ENCODE results near the gene KANSL1.

The KANSL1 gene

DNA sequence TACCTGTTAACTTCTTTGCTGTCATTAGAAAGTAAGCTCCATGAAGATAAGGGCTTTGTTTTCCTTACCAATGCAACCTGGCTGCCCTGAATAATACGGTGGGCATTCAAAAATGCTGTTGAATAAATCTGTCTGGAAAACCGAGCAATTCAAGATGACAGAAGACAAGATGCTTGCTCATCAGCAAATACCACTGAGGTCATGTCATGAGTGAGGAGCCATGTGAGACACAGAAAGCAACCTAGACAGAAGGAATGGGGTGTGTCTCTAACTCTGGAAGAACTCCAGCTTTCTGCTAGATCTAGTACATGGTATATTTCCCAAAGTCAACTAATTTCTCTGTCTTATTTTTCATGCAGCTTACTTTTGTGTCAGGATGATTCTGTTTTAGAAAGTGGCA lies 130.0 kb downstream of the KANSL1 start:
- no peak for DNase-seq

DNA sequence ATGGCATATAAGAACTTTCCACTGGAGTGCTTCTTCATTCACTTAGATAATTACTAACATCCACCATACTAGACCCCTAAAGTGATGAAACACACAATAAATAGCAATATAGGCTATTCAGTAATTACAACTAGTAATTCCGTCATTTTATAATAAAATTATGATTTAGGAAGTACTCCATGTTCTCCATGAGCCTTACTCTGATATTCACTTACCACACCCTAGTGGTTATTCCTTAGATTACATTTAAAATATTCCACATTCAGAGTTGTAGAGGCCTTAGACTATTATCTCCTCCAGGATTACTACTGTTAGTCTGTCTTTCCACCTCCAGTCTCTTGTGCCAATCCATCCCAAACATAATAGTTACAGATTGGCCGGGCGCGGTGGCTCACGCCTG lies 131.8 kb downstream of the KANSL1 start:
- no peak for DNase-seq

DNA sequence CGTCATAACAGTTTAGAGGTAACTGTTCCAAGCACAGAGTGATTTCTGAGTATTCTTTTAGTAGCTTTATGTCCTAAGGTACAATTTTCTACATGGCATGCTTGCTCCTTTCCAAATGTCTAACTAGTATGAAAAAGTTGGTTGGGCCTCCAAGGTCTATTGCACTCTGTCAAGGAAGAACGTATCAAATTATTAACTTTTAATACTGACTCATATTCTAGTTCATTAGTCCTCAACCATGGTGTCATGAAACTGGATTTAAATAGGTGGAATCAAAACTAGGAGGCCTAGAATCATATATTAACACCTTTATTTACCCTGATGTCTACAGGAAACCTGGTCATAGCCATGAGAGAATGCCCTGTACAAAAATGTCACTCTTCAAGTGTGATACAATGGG lies 132.8 kb downstream of the KANSL1 start:
- no peak for DNase-seq

DNA sequence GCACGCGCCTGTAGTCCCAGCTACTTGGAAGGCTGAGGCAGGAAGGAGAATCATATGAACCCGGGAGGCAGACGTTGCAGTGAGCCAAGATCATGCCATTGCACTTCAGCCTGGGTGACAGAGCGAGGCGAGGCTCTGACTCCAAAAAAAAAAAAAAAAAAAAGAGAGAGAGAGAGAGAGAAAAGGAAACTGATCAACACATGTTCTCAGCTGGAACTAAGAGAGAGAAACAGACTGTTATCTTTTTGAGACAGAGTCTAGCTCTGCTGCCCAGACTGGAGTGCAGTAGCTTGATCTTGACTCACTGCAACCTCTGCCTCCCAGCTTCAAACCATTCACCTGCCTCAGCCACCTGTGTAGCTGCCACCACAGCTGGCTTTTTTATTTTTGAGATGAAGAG lies 133.7 kb downstream of the KANSL1 start:
- DNase-seq, result no peak

DNA sequence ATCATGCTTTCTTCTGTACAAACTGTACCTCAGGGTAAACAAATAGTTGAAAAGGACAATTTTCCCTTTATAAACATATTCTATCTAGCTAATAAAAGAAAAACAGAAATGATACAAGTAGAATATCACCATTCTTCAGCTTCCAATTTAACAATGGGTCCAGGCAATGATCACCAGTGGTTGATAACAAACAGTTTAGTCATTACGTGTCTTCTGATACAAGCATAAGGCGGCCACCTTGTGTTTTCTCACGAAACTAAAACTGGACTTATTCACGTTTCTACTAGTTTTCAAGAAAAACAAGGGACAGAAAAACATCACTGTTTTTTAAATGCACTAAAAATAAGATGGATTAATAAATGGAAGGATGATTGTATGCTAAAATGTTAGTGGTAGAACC lies 135.9 kb downstream of the KANSL1 start:
- DNase-seq, result no peak

DNA sequence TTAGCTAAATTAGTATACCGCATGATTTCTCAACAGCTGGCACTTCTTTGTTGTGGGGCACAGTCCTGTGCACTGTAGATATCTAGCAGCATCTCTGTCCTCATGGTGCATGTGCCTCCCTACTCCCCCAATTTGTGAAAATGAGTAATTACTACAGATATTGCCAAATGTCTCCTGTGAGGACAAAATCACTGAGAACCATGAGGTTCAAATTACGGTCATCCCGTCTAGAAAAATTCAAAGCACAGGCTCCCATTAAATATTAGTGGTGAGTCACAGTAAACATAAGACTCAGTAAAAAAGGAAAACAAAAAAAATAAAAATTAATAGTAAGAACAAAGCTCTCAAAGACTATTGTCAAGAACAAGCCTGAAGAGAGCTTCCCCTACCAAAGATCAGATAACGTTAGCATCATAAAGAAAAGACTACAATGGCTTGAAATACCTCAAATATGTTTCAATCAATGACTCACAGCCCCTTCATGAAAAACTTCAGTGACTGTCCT lies 136.4 kb downstream of the KANSL1 start:
- DNase-seq, result no peak

DNA sequence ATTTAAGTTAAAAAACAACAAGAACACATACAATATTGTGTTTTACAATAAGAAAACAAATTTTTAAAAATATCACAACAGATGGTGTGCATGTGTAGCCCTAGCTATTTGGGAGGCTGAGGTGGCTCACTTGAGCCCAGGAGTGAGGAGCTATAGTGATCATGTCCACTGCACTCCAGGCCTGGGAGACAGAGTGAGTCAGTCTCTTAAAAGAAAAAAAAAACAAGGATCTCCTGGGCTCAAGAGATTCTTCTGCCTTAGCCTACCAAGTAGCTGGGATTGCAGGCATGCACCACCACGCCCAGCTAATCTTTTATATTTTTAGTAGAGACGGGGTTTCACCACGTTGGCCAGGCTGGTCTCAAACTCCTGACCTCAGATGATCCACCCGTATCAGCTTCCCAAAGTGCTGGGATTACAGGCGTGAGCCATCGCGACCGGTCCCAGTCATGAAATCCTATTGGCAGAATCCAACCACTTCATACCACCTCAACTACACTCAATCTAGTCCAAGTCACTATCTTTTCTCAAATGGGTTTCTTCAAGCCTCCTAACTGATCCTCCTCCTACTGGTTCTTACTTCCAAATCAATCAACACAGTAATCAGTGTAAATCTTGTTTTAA lies 139.2 kb downstream of the KANSL1 start:
- DNase-seq, result no peak

DNA sequence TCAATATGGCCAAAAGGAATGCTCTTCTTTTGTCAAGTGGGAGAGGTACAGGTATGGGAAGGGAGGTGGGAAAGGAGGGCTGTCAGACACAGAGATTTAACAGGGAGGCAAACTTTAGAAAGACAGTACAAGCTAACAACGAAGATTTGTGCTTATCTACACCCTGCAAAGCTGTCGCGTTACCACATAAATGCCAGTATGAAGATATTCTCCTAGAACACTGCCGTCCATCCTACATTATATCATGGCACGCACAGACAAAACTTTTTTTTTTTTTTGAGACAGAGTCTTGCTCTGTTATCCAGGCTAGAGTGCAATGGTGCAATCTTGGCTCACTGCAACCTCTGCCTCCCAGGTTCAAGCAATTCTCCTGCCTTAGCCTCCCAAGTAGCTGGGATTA lies 143.6 kb downstream of the KANSL1 start:
- no peak for DNase-seq

DNA sequence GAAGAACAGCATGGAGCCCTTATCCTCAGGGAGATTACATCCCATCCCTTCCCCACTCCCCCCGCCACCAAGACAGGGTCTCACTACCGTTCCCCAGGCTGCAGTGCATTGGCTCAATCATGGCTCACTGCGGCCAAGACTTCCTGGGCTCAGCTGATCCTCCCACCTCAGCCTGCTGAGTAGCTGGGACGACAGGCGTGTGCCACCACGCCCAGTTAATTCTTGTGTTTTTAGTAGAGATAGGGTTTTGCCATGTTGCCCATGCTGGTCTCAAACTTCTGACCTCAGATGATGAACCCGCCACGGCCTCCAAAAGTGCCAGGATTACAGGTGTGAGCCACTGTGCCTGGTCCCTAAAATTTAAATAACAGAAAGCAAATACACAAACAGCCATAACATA lies 145.4 kb downstream of the KANSL1 start:
- no peak for DNase-seq

DNA sequence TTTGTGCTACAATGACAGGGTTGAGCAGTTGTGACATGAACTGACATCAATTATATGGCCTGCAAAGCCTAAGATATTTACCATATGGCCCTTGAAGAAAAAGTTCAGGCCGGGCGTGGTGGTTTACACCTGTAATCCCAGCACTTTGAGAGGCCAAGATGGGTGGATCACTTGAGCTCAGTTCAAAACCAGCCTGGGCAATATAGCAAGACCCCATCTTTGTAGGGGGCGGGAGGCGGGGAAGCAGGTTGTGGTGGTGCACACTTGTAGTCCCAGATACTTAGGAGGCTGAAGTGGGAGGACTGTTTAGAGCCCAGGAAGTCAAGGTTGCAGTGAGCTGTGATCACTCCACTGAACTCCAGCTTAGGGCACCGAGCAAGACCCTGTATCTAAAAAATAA lies 145.8 kb downstream of the KANSL1 start:
- no peak for DNase-seq

DNA sequence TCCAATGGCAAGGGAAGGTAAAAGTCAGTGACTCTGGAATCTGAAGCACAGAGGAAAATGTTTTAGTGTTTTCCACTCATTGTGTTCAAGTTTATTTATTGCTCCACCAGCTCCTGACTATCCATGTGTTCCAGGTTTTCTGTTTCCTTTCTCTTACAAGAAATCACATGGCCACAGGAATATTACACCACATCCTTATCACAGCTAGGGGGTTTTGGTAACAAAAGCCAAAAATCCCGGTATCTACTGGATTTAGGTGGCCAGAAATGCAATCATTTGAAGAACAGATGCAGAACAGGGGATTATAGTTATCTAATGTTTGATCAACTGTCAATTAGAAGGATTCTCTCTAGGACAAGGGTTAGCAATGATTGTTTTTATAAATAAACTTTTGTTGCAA lies 146.3 kb downstream of the KANSL1 start:
- DNase-seq, result no peak

DNA sequence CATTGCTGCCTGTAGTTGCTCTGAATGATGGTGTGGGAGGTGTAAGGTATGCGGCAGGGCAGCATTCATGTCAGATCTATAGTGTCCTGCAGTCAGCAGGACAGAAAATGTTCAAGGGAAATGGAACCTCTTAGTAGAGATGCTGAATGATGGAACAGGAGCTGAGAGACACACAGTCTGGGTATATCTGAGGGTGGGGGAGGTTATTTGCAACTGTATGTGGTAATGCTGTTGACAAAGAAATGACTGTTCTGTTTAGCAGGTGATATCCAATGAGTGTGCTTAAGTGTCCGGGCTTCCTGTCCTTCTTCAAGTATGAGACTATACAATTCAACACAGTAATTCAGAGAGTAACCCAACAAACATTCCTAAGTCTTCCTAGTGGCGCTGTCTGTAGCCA lies 147.6 kb downstream of the KANSL1 start:
- no peak for DNase-seq

DNA sequence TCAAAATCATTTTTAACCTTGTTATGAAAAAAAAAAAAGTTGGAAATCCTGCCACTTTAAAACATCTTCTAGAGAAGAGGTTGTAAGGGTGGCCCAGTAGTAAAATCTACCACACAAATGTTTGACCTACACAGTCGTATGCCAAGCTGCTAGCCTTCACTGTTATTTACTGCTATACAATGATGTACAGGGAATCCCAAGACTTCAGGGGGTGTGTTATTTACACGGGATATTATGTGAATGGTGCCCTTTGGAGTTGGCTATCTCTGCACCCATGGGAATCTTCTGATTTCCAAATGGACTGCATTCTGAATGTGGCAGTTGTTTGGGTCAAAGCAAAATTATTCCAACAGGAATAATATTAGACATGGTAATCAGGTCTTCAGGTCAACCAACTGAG lies 148.2 kb downstream of the KANSL1 start:
- DNase-seq, result no peak

DNA sequence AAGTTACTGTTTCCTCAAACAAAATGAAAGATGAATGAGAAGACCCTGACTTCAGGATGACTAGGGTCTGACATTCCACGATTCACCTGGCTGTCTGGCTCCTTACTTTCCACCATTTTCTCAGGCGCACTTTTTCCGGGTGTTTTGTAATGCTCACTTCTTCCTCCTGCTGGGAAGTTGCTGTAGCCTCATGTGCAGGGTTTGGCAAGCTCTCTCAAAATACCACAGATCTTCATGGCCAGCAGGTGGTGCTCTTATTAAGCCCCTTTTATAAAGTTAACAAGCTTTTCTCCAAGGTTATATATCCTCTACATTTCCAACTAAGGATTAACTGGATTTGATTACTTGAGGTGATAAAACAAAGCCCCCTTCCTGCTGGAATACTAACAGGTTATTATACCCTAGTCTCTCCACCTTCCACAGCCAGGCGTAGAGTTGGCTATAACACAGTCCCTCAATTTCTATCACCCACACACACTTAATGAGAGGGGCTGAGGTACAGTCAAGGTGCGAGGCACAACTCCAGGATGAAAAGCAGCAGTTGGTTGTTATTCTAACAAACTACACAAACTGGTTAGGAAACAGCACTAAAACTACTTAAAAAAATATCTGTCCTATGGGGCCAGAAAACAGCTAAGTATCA lies 148.8 kb downstream of the KANSL1 start:
- DNase-seq, result peak; percentile 36

DNA sequence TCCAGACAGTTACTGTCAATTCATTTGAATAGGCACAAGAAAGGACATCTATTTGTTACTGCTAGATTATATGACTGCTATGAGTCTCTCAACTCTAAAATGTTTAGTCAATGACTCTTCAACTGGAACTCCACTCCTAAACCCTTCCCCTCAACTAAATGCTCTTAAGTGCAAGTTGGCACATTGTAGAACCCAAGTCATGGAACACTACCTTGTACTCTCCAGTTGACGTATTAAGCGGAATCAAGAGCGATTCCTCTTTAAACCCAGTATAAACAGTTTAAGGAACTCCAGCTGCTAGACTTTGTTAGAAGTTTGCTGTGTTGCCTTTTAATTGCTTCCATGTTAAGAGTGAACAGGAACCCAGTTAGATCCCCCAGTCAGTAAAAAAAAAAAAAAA lies 149.6 kb downstream of the KANSL1 start:
- DNase-seq, result no peak

DNA sequence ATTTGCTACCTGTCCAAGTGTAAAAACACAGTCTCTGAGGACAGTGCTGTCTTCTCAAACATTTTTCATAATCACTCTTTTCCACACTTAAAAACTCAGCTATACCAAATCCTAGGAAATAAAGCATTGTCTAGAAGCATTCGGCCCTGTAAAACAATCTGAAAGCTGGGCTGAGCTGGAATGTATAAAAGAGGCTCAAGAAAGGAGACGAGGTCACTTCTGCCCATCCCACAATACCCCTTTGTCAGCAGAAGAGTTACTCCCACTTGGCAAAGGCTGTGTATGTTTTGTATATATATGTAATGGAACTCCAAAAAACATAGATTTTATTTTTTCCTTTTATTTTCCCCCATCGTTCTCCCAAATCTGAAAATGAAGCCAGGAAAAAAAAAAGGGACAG lies 150.3 kb downstream of the KANSL1 start:
- DNase-seq, result no peak

DNA sequence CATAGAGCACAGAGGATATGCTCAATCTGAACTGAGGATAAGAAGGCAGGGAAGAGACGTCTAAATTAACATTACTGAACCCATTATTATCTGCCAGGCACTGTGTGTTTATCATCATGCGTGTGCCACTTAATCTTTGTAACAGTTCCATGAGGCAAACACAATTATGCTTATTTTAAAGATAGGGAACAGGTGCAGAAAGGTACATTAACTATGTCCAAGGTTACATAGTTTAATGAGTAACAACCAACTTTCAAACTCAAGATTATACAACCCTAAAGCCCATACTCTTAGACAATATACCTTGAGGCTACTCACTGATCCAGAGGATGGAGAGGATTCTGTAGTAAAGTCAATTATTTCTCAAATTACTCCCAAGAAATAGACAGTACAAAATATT lies 151.0 kb downstream of the KANSL1 start:
- DNase-seq, result no peak

DNA sequence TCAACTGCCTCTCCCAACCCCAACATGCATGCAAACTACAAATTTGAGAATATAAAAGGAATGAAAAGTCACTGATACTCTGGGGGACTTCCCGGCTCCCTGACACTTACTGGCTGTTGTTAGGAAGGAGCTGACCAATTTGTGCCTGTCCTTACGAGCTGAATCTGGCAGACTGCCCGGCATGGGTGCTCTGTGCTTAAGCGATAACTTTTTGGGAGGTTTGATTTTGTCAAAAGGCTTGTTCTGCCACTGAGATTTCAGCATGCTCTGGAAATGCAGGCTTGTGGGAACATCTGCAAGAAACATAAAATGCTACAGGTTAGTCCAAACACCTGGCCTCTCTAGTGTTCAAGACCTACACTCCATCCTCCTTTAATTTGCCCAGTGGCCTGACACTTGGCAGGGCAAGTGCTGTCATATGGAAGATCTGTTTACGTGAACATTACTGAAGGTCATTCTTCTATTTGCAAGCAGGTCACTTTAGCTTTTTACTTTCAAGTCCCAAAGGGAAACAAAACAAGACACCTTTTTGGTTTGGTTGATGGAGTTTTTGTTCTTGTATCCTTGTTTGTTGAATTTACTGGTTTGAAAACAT lies 153.5 kb downstream of the KANSL1 start:
- DNase-seq, result no peak

DNA sequence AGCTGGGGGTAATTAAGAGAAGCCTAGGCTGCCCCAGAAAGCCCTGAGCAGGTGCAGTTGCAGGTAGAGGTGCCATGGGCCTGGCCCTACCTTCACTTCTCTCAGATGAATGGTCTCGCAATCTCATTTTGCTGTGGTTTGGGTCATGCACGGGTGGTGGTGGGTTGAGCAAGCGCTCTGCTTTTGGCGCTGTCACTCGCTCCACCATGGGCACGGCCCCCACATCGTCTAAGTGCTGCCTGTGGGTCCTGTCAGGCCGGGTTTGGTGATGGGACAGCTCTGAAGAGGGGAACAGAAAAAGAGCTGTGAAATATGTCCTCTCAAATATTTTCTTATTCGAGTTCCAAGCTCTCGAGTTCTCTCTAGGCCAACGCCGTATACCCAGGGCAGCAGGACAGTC lies 154.3 kb downstream of the KANSL1 start:
- DNase-seq, result no peak

DNA sequence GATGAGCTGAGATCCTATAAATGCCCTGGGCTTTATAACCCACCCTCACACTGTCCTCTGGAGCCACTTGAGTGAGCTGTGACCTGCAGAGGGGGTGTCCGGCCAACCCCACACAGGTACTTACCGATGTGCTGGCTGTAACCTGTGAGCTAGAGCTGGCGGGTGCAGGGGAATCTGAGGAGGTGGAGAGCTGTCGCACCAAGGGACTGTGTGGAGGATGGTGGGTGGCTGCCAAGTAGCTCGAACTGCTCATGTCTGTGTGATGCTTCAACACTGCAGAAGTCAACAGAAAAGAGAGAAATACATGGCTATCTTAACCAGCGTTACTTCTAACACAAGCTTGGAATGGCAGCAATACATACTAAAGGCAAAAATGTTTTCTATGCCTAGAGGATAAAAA lies 154.8 kb downstream of the KANSL1 start:
- DNase-seq, result no peak

DNA sequence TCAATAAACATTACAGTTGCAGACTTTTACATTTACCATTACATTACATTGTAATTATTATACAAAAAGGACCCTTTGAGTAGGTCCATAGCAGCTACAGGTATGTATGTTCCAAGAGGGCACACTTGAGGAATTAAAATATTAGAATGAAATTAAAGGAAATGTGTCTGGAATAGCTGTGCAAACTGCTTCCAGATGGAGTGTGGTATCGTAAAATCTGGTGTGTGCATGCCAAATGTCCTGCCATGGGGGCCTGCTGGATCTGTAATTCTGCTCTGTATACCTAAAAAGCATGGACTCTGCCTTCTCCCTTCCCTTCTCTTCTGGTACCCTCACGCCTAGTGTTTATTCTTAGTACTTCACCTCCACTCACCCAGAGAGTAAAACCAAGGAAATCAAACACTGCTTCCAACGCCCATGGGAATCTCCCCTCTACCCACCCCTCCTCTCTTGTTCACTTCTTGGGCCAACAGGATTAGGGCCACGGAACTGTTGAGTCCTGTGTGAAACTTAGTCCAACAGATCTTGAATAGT lies 155.4 kb downstream of the KANSL1 start:
- no peak for DNase-seq

DNA sequence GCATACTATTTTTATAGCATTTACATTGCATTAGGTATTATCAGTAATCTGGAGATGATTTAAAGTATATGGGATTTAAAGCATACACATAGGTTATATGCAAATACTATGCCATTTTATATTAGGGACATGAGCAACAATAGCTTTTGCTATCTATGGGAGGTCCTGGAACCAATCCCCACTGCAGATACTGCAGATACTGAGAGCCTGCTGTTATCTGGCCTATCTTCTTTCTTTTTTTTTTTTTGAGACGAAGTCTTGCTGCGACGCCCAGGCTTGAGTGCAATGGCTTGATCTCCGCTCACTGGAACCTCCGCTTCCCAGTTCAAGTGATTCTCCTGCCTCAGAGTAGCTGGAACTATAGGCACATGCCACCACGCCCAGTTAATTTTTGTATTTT lies 156.7 kb downstream of the KANSL1 start:
- DNase-seq, result no peak

DNA sequence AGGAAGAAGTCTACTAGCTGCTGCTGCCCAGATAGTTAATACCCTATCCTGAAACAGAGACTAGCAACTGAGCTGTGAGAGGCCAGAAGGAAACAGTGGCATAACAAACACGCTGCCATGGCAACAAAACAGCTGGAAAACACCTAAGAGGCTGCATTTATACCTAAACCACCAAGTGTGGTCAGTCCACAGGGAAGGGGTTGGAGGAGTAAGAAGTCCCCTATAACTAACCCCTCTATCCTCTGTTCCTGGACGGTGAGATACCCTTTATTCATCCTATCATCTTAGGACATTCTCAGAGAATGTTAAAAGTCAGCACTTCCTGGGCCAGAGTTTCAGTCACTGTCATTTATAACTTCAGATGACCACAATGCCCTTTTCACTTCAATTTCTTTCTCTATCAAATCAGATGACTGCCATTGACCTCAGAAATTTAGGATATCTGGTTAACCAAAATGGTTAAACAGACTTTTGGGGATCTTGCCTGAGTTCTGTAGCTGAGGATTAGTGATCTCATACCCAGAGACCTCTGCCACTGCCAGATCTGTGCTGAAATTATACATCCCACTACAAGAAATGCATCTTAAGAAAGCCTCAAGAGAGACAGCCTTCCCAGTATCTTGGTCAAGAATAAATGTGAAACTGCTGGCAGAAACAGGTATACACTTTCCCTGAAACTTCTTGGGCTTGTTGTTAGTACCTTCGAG lies 158.0 kb downstream of the KANSL1 start:
- no peak for DNase-seq

DNA sequence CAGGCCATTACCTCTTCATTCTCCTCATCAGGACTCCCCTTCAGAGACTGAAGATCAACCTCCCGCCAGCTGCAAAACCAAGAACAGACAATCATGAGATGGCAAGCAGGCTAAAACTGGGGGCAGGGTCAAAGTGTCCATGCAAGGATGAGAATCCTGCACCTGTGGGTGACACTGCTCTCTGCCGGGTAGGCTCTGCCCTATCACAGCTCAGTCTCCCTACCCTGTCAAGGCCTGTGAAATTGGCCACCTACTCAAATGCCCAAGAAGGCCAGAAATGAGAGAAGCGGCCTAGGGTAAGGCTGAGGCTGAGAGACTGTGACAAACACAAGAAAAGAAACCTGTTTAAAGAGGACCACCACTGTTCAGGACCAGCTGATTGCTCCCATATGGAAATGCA lies 159.8 kb downstream of the KANSL1 start:
- no peak for DNase-seq
